Brain microvascular endothelial cell (primary cell): Measurements from ENCODE around the gene NIPAL3.

Source experiments
- DNase-seq: peaks from one replicate; pipeline ENCODE4 v3.0.0-alpha.2; 2020
- H3K27ac ChIP-seq: fragments of 250-450 bp; sonication (Bioruptor Pico); 2 replicates; pipeline ENCODE4 v1.5.1; 2020; ENCODE audit warnings: mild to moderate bottlenecking, moderate library complexity
- H3K27me3 ChIP-seq: fragments of 250-450 bp; sonication (Bioruptor Pico); replicated peaks from 2 replicates; pipeline ENCODE4 v1.5.1; 2020; ENCODE audit warnings: mild to moderate bottlenecking
- H3K36me3 ChIP-seq: fragments of 250-450 bp; sonication (Bioruptor Pico); replicated peaks from 2 replicates; pipeline ENCODE4 v1.5.1; 2020; ENCODE audit warnings: mild to moderate bottlenecking
- H3K4me3 ChIP-seq: 2 replicates; pipeline ENCODE4 v1.5.1; 2011; ENCODE audit warnings: low read depth, mild to moderate bottlenecking, control low read depth, low read length, moderate library complexity
- in situ Hi-C: cut with HindIII; loops from 2 replicates; pipeline ENCODE4 v1.10.0; 2017; ENCODE audit warnings: low sequenced_read_pairs, low pct_ligation_motif_present
- TF ChIP-seq, protein P1 (sequence below): IDR thresholded peaks from 2 replicates; pipeline ENCODE4 v1.5.1; 2011; ENCODE audit warnings: low read depth, mild to moderate bottlenecking, moderate library complexity, low read length, control low read depth, inconsistent platforms; ENCODE audit errors: missing control alignments

The NIPAL3 gene

DNA sequence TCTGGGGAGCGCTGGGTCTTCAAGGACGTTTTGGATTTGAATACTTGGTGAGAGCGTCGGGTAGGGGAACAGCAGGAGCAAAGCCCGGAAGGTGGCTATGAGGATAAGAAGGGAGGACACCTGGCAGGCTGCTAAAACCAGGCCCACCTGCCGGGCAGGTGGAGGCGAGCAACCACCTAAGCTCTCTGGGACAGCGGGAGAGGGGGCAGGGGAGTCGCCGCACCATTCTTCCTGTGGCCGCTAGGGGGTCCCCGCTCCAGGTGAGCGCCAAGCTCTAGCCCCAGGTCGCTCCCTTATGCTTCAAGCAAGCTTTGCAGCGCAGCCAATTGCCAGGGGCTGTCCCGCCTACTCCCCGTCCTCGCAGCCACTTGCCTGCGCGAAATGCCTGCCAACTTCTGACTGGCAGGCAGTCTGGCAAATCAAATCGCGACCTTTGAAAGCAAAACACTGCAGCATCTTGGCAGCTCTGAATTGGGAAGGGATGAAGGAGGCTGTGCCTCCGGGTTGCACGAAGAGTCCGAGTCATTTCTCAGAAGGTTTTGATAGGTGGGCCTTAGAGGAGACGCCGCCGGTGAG is at the start of gene NIPAL3:
NIPAL3 (plus strand) TSS at position 469 of the 576 bp plus-strand sequence. CDS start 3,746 bp downstream, outside the sequence.
- in situ Hi-C loops: no loop called here
- Histone ChIP-seq H3K27me3 (no peaks in the 10 kb centered on the region), H3K27ac (peak within 1 kb of the TSS; percentile 84), H3K36me3 (no peaks in the 10 kb centered on the region), H3K4me3 (peak within 1 kb of the TSS; percentile 77)
- peak; percentile 98 for DNase-seq
- TF ChIP-seq, protein P1, sequence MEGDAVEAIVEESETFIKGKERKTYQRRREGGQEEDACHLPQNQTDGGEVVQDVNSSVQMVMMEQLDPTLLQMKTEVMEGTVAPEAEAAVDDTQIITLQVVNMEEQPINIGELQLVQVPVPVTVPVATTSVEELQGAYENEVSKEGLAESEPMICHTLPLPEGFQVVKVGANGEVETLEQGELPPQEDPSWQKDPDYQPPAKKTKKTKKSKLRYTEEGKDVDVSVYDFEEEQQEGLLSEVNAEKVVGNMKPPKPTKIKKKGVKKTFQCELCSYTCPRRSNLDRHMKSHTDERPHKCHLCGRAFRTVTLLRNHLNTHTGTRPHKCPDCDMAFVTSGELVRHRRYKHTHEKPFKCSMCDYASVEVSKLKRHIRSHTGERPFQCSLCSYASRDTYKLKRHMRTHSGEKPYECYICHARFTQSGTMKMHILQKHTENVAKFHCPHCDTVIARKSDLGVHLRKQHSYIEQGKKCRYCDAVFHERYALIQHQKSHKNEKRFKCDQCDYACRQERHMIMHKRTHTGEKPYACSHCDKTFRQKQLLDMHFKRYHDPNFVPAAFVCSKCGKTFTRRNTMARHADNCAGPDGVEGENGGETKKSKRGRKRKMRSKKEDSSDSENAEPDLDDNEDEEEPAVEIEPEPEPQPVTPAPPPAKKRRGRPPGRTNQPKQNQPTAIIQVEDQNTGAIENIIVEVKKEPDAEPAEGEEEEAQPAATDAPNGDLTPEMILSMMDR: peak; percentile 85

DNA sequence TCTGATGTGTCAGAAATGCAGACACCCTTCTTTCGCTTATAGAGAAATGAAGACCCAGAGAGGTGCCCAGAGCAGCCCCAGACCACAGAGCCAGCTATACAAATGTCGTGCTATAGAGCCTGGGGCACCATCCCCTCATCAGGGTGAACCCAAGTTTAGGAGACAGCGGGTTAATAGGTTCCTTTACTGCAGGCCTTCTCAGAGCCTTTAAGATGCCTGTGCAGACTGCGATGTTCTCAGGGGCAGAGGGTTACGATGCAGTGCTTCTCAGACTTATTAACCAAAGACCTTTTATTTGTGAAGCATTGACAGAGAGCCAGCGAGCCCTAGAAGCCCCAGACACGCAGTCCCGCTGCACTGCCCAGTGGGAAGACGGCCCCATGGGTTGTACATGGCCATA is 48.9 kb upstream of the NIPAL3 start:
- Histone ChIP-seq H3K36me3 (no peaks in the 10 kb centered on the region), H3K4me3 (no peak overlapping the region), H3K27ac (no peak overlapping the region), H3K27me3 (no peaks in the 10 kb centered on the region)
- DNase-seq: no peak
- TF ChIP-seq, protein P1: no peak
- in situ Hi-C loops: no loop called here

DNA sequence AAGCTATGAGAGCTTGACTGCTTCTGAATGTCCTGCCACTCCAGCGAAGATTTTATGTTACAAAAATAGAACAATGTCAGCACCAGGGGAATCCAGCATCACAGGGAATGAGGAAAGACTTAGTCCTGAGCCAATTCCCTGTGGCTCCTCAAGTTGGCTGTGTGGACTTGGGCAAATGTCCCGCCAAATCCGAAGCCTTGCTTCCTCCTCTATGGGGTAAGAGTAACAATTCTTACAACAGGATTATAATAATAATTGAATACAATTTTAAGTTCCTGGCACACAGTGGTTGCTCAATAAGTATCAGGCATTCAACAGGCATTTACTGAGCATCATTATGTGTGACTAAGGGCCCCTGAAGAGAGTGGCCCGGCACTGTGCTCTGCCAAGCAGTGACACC is 46.4 kb upstream of the NIPAL3 start:
- H3K27me3 ChIP-seq: no peaks in the 10 kb centered on the region
- no peaks in the 10 kb centered on the region for H3K36me3 ChIP-seq
- H3K4me3 ChIP-seq: no peak overlapping the region
- TF ChIP-seq, protein P1: no peak
- in situ Hi-C loops: no loop called here
- no peak for DNase-seq
- no peak overlapping the region for H3K27ac ChIP-seq

DNA sequence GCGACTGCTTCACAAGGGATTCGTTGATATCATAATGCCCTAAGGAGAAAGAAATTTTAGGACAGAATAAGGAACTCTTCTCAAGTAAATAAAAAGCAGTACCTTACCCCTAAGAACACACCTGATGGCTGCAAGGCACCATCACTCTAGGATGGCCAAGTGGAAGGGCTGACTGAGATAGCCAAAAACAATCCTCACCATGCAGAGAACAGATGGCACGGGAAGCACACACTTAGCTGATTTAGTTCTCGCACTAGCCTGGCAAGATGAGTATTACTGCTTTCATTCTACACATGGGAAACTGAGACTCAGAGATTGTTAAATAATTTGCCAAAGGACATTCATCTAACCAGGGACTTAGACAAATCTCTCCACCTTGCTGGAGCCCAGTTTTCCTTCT is 45.8 kb upstream of the NIPAL3 start:
- no peaks in the 10 kb centered on the region for H3K36me3 ChIP-seq
- no peak overlapping the region for H3K4me3 ChIP-seq
- no peak for DNase-seq
- no peaks in the 10 kb centered on the region for H3K27me3 ChIP-seq
- TF ChIP-seq, protein P1: no peak
- in situ Hi-C loops: no loop called here
- no peak overlapping the region for H3K27ac ChIP-seq

DNA sequence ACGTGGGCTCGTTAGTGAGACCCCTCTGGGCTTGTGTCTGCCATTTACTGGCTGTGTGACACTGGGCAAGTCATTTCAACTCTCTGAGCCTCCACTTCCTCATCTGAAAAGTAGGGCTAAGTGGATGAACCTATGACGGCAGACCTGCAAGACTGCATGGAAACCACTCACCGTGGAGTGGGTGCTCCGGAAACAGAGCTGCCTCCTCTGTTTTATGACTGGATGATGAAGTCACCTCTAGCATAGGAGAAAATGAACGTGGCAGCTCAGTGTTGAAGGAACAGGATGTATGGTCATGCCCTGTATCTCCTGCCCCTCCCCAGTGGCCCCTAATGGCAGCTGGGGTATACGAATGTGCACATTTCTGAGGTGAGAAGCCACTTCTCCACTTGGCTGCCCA is 42.6 kb upstream of the NIPAL3 start:
- TF ChIP-seq, protein P1: no peak
- in situ Hi-C loops: no loop called here
- DNase-seq: no peak
- Histone ChIP-seq H3K36me3 (no peaks in the 10 kb centered on the region), H3K27ac (no peak overlapping the region), H3K27me3 (no peaks in the 10 kb centered on the region), H3K4me3 (no peak overlapping the region)

DNA sequence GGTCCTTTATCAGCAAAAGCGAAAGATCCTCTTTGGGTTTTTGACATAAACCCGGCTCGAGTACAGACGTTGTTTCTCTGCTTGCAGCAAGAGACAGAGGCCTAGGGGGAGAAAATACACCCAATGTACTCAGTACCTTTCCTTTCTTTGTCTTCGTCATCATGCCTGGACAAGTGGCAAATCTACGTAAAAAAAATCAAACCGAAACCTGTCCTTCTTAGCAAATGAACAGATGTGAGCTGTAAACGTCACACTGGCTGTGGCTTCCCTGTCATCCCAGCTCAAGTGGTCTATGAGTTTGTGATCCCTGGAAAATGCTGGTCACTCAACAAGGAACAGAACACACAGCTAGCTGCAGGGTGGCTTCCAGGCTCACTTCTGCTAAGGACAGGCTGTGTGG is 41.9 kb upstream of the NIPAL3 start:
- in situ Hi-C loops: no loop called here

More for the DNA sequence above, 41.9 kb upstream of the NIPAL3 start:
- no peak for DNase-seq
- TF ChIP-seq, protein P1: no peak
- no peak overlapping the region for H3K4me3 ChIP-seq
- H3K36me3 ChIP-seq: no peaks in the 10 kb centered on the region
- H3K27ac ChIP-seq: no peak overlapping the region
- H3K27me3 ChIP-seq: no peaks in the 10 kb centered on the region
